Measurements from ENCODE around the gene CPSF4L.

CPSF4L gene

DNA sequence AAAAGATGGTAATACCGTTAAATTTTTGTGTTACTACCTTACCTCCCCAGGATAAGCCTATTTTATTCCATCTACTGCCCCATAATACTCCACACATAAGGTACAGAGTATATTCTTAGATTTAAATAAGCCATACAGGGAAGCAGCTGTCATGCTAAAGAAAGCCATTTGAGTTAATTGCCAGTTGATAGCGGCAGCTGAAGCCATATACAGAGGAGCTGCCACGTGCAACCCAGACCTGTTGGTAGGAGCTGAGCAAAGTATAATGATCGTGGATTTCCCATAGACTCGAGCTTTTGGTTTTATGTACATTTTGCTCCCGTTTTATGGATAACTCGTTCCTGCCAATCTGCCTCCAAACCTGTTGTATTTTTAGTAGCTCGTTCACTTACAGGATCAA lies 12.0 kb downstream of the CPSF4L start:
- H3K27ac Mint-ChIP-seq, result no peak overlapping the region
- H3K9me3 Mint-ChIP-seq, result no peaks in the 10 kb centered on the region
- H3K4me3 Mint-ChIP-seq, result no peak overlapping the region
- H3K4me1 Mint-ChIP-seq (ENCODE audit: low read depth), result no peaks in the 10 kb centered on the region
- peaks cover 4% of the 10 kb centered on the region for H3K36me3 Mint-ChIP-seq (ENCODE audit: low read depth)
- H3K27me3 Mint-ChIP-seq (ENCODE audit: low read depth), result no peaks in the 10 kb centered on the region
- DNase-seq (ENCODE audit: low spot score), result no peak

DNA sequence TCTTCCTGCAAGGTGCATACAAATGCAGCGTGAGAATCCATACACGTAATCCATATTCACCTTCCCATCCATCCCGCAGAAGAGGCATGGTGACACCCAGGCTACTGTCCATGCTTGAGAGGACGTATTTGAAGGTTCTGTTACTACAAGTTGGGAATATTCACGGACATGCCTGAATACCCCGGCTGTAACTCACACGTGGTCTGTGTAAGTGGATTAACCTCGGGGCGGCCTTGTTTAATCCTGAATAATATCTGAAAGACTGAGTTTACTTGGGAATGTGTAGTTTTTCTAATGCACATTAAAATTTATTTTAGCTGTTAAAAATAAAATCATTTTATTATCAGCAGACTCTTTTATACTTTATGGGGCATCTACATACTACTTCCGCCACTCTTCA lies 13.1 kb downstream of the CPSF4L start:
- H3K27ac Mint-ChIP-seq, result no peak overlapping the region
- no peaks in the 10 kb centered on the region for H3K9me3 Mint-ChIP-seq
- no peaks in the 10 kb centered on the region for H3K4me1 Mint-ChIP-seq (ENCODE audit: low read depth)
- H3K4me3 Mint-ChIP-seq, result no peak overlapping the region
- DNase-seq (ENCODE audit: low spot score), result no peak
- no peaks in the 10 kb centered on the region for H3K27me3 Mint-ChIP-seq (ENCODE audit: low read depth)
- H3K36me3 Mint-ChIP-seq (ENCODE audit: low read depth), result peaks cover 7% of the 10 kb centered on the region

DNA sequence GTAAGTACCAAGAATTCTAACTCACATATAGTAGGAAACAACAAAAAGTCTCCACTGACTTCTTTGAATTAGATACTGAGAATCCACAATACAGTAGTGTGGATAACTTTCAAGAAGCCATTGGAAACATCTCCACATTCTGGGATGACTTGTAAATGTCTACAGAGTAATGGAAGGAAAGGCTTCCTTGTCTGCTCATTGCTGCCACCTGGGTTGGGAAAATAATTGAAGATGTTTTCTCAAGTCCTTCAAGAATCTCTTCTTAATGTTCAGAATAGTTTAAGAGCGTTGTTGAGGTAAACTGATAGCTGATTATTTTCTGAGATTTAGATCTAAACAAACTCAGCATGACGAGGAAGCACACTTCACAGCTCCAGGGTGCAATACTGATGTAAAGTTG lies 14.0 kb downstream of the CPSF4L start:
- H3K9me3 Mint-ChIP-seq, result no peaks in the 10 kb centered on the region
- no peak overlapping the region for H3K4me3 Mint-ChIP-seq
- no peaks in the 10 kb centered on the region for H3K4me1 Mint-ChIP-seq (ENCODE audit: low read depth)
- peaks cover 9% of the 10 kb centered on the region for H3K36me3 Mint-ChIP-seq (ENCODE audit: low read depth)
- no peak overlapping the region for H3K27ac Mint-ChIP-seq
- DNase-seq (ENCODE audit: low spot score), result no peak
- H3K27me3 Mint-ChIP-seq (ENCODE audit: low read depth), result no peaks in the 10 kb centered on the region

DNA sequence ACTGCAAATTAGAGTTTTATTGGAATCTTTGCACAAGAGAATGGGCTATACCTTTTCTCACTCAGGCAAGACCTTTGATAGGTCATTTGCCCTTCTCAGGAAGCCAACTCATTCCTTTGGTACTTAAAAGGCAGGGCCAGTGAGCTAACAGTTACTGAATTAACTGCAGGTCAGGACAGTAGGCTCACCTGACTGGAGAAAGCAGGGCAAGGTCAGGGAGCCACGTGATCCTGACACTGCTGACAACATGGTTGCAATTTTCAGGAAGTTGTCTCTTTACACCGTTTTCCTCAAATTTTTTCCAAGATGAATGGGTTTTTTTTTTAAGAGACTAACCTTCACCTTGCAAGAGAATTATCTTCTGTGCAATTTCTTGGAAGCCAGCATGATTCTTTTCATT lies 21.1 kb downstream of the CPSF4L start:
- Mint-ChIP-seq H3K9me3 (no peaks in the 10 kb centered on the region), H3K4me3 (no peak overlapping the region), H3K27me3 (ENCODE audit: low read depth) (no peaks in the 10 kb centered on the region), H3K27ac (no peak overlapping the region), H3K36me3 (ENCODE audit: low read depth) (peaks cover 49% of the 10 kb centered on the region), H3K4me1 (ENCODE audit: low read depth) (peaks cover 19% of the 10 kb centered on the region)
- no peak for DNase-seq (ENCODE audit: low spot score)

DNA sequence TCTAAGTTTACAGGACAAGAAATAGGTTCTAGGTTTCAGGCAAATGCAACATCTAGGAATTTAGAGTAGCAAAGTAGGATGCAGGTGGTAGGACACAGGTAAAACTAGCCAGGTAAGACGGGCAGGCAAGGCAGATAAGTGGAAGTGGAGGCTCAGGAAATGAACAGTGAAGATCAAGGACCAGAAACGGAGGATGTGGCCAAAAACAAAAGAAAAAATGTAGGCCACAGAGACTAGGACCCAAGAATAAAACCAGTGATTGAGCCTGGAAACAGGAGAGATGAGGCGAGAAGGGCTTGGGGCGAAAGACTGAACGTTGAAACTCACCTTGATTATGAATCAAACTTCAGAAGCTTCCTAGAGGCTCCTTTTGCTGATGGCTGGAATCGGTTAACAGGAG lies 24.0 kb downstream of the CPSF4L start:
- no peak for DNase-seq (ENCODE audit: low spot score)
- Mint-ChIP-seq H3K9me3 (no peaks in the 10 kb centered on the region), H3K27me3 (ENCODE audit: low read depth) (no peaks in the 10 kb centered on the region), H3K4me1 (ENCODE audit: low read depth) (peaks cover 26% of the 10 kb centered on the region), H3K36me3 (ENCODE audit: low read depth) (peaks cover 52% of the 10 kb centered on the region), H3K4me3 (peak overlapping the region; percentile 41), H3K27ac (peak overlapping the region; percentile 29)

DNA sequence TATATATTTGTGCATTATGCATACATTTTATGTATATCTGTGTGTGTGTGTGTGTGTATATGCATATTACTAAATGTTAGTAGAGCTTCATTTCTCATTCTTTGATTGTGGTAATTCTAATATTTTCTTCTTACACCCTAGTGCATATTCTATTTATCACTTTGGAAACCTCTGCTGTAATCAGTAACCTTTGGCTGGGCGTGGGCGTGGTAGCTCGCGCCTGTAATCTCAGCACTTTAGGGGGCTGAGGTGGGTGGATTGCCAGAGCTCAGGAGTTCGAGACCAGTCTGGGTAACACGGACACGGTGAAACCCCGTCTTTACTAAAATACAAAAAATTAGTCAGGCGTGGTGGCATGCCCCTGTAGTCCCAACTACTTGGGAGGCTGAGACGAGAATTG lies 26.9 kb downstream of the CPSF4L start:
- Mint-ChIP-seq H3K4me3 (no peak overlapping the region), H3K4me1 (ENCODE audit: low read depth) (peaks cover 41% of the 10 kb centered on the region), H3K27ac (no peak overlapping the region), H3K27me3 (ENCODE audit: low read depth) (no peaks in the 10 kb centered on the region), H3K36me3 (ENCODE audit: low read depth) (peaks cover 50% of the 10 kb centered on the region), H3K9me3 (no peaks in the 10 kb centered on the region)
- no peak for DNase-seq (ENCODE audit: low spot score)

DNA sequence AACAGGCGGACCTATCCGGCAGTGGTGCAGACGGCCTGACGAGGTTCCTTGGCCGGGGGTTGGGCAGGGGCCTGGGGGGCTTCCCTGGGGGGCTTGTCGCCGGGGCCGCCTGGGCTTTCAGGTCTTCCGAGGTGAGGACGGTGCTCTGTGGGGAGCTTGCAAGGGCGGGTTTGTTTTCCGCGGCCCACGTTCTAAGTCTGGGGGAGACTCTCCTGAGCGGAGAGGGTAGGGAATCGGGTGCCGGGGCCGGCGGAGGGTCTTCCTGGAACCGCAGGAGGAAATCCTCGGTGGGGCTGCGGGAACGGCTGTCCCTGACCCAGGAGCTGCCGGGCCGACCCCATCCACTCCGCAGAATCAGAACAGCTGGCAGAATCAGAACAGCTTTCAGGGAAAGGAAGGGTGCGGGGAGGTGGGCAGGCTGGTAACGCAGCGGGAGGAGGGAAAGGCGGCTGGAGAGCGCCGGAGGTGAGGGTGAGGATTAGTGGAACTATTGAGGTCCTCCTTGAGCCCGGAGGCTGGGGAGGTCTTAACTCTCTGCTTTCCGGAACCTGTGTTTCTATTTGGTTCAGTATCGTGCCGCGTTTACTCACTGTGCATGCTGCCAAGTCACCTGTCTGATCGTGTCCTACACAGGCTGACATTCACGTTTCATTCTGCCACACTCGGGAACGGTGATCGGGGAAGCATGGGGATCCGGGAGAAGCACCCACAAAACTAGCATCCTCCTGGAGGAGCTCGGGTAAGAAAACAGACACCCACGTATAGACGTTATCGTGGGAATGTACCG lies 28.9 kb downstream of the CPSF4L start:
- peaks cover 48% of the 10 kb centered on the region for H3K4me1 Mint-ChIP-seq (ENCODE audit: low read depth)
- H3K9me3 Mint-ChIP-seq, result no peaks in the 10 kb centered on the region
- H3K27ac Mint-ChIP-seq, result peak overlapping the region; percentile 98
- peaks cover 49% of the 10 kb centered on the region for H3K36me3 Mint-ChIP-seq (ENCODE audit: low read depth)
- peak overlapping the region; percentile 88 for H3K4me3 Mint-ChIP-seq
- DNase-seq (ENCODE audit: low spot score), result peak; percentile 12
- H3K27me3 Mint-ChIP-seq (ENCODE audit: low read depth), result no peaks in the 10 kb centered on the region

DNA sequence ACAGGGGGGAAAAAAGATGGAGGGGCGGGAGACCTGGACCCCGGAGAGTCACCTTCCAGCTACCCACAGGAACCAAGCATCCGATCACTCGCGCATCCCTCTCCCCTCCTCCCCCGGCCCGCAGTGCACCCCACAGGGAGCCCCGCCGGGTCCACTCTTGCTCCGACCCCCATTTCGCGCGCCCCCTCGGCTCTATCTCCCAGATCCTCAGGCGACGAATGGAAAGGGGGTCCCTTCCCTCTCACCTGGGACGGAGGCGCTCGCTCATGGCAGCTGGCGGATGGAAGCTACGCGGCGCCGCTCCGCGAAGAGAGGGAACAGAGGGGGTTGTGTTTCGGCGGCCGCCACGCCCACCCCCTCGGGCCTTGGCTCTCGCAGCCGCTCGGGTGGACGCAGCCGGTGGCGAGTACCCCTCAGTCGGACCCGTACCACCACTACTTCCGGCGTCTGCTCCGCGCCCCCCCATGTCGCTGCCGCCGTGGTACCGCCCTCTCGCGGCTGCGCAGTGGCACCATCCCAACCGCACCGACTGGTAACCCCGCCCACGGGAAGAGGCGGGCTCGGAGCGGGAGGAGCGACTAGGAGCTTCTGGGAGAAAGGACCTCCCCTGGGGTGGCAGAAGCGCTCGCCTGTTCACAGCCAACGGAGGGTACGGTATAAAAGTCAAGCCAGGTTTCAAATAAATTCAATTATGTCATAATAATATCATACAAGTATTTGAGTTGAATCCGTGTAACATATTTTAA lies 29.7 kb downstream of the CPSF4L start:
- peaks cover 44% of the 10 kb centered on the region for H3K36me3 Mint-ChIP-seq (ENCODE audit: low read depth)
- no peaks in the 10 kb centered on the region for H3K9me3 Mint-ChIP-seq
- H3K27me3 Mint-ChIP-seq (ENCODE audit: low read depth), result no peaks in the 10 kb centered on the region
- peaks cover 51% of the 10 kb centered on the region for H3K4me1 Mint-ChIP-seq (ENCODE audit: low read depth)
- DNase-seq (ENCODE audit: low spot score), result peak; percentile 96
- H3K27ac Mint-ChIP-seq, result peak overlapping the region; percentile 98
- H3K4me3 Mint-ChIP-seq, result peak overlapping the region; percentile 88

DNA sequence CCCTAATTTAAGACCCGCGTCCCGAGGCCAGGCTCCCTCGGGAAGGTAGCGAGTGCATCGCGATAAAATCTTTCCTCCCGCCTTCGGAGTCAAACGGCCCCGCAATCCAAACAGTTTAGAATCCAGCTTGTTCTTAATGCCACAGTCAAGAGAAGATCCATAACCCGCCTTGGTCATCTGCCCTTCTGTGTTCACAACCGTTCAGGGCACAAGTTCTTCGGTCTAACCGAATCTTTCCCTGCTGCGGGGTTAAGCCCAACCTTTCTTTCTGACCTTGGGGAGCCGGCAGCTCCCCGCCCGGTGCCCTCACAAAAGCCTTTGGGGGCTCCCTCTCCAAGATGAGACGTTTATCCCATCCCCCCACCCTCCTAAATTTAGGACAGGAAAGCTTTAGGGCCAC lies 30.3 kb downstream of the CPSF4L start:
- Mint-ChIP-seq H3K4me3 (peak overlapping the region; percentile 88), H3K27ac (peak overlapping the region; percentile 86), H3K36me3 (ENCODE audit: low read depth) (peaks cover 42% of the 10 kb centered on the region), H3K4me1 (ENCODE audit: low read depth) (peaks cover 55% of the 10 kb centered on the region), H3K9me3 (no peaks in the 10 kb centered on the region), H3K27me3 (ENCODE audit: low read depth) (no peaks in the 10 kb centered on the region)
- DNase-seq (ENCODE audit: low spot score), result no peak

DNA sequence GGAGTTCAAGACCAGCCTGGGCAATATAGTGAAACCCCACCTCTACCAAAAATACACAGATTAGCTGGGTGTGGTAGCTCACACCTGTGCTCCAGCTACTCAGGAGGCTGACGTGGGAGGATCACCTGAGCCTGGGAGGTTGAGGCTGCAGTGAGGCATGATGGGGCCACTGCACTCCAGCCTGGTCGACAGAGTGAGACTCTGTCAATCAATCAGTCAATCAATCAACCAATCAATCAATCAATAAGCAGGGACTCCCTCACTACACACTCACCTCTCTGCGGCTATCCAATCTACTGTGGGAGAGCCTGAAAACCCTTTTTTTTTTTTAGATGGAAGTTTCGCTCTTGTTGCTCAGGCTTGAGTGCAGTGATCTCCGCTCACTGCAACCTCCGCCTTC lies 31.6 kb downstream of the CPSF4L start:
- Mint-ChIP-seq H3K27ac (no peak overlapping the region), H3K27me3 (ENCODE audit: low read depth) (no peaks in the 10 kb centered on the region), H3K4me3 (peak overlapping the region; percentile 88)

DNA sequence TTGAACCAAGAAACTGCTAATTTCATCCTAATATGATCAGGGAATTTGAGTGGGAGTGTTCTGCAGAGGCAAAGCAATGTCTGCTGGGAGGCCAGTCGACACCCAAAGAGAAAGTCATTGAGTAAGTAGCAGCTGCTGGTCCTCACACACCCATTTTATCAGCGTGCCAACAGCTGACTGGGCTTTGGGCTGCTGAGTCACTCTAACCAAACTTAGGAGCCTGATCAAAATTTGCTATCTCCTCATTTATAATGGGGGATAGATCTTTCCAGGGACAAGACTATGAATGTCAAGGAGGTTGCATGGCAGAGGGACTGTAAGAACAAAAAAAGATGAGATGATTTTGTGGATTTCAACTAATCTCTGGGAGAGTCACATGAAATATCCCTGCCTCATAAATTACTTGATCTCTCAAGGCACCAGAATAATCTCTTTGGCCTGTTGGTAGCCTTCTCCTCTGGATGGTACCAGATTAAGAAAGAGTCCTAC lies 32.9 kb downstream of the CPSF4L start:
- H3K36me3 Mint-ChIP-seq (ENCODE audit: low read depth), result peaks cover 35% of the 10 kb centered on the region
- H3K4me1 Mint-ChIP-seq (ENCODE audit: low read depth), result peaks cover 69% of the 10 kb centered on the region
- H3K27me3 Mint-ChIP-seq (ENCODE audit: low read depth), result no peaks in the 10 kb centered on the region
- peak overlapping the region; percentile 31 for H3K4me3 Mint-ChIP-seq
- H3K9me3 Mint-ChIP-seq, result no peaks in the 10 kb centered on the region
- DNase-seq (ENCODE audit: low spot score), result peak; percentile 15
- H3K27ac Mint-ChIP-seq, result peak overlapping the region; percentile 29

More for the DNA sequence above, 31.6 kb downstream of the CPSF4L start:
- peaks cover 63% of the 10 kb centered on the region for H3K4me1 Mint-ChIP-seq (ENCODE audit: low read depth)
- peaks cover 38% of the 10 kb centered on the region for H3K36me3 Mint-ChIP-seq (ENCODE audit: low read depth)
- H3K9me3 Mint-ChIP-seq, result no peaks in the 10 kb centered on the region
- no peak for DNase-seq (ENCODE audit: low spot score)

DNA sequence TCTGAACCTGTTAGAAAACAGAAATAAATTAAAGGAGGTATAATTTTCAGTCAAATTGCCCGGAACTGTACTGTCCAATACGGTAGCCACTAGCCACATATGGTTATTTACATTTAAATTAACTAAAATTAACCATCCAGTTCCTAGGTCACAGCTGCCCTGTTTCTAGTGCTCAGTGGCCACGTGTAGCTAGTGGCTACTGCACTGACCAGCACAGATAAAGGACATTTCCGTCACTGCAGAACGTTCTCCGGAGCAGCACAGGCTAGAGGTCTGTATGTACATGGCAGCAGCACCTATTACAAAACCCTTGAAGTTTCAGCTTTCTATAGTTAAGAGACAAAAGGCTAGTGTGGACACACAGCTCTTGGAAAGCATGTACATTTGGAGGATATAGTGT lies 33.7 kb downstream of the CPSF4L start:
- Mint-ChIP-seq H3K4me1 (ENCODE audit: low read depth) (peaks cover 67% of the 10 kb centered on the region), H3K27me3 (ENCODE audit: low read depth) (no peaks in the 10 kb centered on the region), H3K36me3 (ENCODE audit: low read depth) (peaks cover 33% of the 10 kb centered on the region), H3K9me3 (no peaks in the 10 kb centered on the region), H3K4me3 (peak overlapping the region; percentile 77), H3K27ac (peak overlapping the region; percentile 70)
- no peak for DNase-seq (ENCODE audit: low spot score)

DNA sequence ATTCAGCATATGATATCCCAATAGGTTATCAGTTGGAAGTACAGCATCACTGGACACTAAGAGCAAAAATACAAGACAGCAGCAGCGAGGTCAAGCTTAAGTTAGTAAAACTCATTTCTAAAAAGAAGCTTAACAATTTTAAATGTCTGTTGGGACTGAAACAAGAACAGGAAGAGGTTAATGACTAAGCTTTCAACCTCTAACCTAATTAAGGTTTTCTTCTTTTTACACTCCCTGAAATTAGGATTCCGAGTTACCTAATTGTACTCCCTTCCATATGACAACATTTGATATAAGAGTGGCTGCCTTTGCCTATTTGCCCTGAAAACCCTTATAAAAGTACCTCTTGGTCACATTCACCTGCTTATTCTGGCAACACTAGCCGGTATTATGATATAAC lies 34.3 kb downstream of the CPSF4L start:
- Mint-ChIP-seq H3K36me3 (ENCODE audit: low read depth) (peaks cover 34% of the 10 kb centered on the region), H3K27me3 (ENCODE audit: low read depth) (no peaks in the 10 kb centered on the region), H3K9me3 (no peaks in the 10 kb centered on the region), H3K4me3 (peak overlapping the region; percentile 77), H3K27ac (peak overlapping the region; percentile 70), H3K4me1 (ENCODE audit: low read depth) (peaks cover 66% of the 10 kb centered on the region)
- no peak for DNase-seq (ENCODE audit: low spot score)

DNA sequence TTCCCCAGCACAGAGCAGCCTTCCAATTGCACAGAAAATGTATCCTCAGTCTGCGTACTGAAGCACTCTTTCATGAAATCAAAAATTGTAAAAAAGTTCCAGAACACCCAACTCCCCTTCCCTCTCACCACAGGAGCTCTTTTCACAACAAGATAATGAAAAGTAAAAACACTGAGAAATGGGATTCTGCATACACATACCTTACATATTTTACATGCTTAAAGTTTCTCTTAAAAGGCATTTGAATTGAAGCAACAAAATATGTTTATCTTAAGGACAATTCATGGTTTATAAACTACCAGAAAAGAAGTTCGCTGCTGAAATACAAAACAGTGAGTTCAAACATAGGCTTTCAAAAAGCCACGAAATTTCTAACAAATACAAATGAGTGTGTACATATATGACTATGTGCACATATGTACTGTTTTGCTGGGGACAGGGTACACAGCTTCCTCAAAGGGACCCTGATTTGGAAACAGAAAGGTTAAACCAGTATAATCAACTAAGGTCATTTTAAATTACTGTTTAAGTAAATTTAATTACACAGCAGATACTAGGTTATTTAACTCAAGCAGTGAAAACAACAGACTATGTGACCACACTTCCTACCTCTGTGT lies 35.0 kb downstream of the CPSF4L start:
- H3K36me3 Mint-ChIP-seq (ENCODE audit: low read depth), result peaks cover 34% of the 10 kb centered on the region
- no peaks in the 10 kb centered on the region for H3K27me3 Mint-ChIP-seq (ENCODE audit: low read depth)

More for the DNA sequence above, 35.0 kb downstream of the CPSF4L start:
- Mint-ChIP-seq H3K4me1 (ENCODE audit: low read depth) (peaks cover 69% of the 10 kb centered on the region), H3K4me3 (peak overlapping the region; percentile 77), H3K27ac (peak overlapping the region; percentile 70), H3K9me3 (no peaks in the 10 kb centered on the region)
- DNase-seq (ENCODE audit: low spot score), result no peak

All from T-helper 2 cell treated with Interferon-gamma antibody and Interleukin-4, amounts not matched to agents 5 μg/mL and 100 μg/mL, for 36 hours (primary cell).